ENCODE measurements around the gene TUBA4B. TPM values are rescaled to one million over a fixed set of nuclear protein-coding genes. Genes with fewer than 3 reads are reported as not detected.
A peak's percentile ranks its signal among the peaks of the same experiment; 100 is the strongest.

Gene TUBA4B
- total RNA-seq, 1 donor from 2014 or later = 3.5 TPM

GRCh38 chr2:219289537-219290361 is 36.7 kb downstream of the TUBA4B start:
- DNase-seq (no peak), ATAC-seq (peak; percentile 23 to 26)
- intact Hi-C loops (cut with DNase I) = no loop called here
- Histone ChIP-seq H3K27me3 (ENCODE audit: low read depth) (no peaks in the 10 kb centered on the region), H3K36me3 (peaks cover 17% of the 10 kb centered on the region), H3K4me1 (peaks cover 14% of the 10 kb centered on the region), H3K9me3 (no peaks in the 10 kb centered on the region), H3K4me3 (no peak overlapping the region), H3K27ac (no peak overlapping the region)
- TF ChIP-seq, protein P1, sequence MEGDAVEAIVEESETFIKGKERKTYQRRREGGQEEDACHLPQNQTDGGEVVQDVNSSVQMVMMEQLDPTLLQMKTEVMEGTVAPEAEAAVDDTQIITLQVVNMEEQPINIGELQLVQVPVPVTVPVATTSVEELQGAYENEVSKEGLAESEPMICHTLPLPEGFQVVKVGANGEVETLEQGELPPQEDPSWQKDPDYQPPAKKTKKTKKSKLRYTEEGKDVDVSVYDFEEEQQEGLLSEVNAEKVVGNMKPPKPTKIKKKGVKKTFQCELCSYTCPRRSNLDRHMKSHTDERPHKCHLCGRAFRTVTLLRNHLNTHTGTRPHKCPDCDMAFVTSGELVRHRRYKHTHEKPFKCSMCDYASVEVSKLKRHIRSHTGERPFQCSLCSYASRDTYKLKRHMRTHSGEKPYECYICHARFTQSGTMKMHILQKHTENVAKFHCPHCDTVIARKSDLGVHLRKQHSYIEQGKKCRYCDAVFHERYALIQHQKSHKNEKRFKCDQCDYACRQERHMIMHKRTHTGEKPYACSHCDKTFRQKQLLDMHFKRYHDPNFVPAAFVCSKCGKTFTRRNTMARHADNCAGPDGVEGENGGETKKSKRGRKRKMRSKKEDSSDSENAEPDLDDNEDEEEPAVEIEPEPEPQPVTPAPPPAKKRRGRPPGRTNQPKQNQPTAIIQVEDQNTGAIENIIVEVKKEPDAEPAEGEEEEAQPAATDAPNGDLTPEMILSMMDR (IDR thresholded peaks at IDR 0.05) = no peak

DNA sequence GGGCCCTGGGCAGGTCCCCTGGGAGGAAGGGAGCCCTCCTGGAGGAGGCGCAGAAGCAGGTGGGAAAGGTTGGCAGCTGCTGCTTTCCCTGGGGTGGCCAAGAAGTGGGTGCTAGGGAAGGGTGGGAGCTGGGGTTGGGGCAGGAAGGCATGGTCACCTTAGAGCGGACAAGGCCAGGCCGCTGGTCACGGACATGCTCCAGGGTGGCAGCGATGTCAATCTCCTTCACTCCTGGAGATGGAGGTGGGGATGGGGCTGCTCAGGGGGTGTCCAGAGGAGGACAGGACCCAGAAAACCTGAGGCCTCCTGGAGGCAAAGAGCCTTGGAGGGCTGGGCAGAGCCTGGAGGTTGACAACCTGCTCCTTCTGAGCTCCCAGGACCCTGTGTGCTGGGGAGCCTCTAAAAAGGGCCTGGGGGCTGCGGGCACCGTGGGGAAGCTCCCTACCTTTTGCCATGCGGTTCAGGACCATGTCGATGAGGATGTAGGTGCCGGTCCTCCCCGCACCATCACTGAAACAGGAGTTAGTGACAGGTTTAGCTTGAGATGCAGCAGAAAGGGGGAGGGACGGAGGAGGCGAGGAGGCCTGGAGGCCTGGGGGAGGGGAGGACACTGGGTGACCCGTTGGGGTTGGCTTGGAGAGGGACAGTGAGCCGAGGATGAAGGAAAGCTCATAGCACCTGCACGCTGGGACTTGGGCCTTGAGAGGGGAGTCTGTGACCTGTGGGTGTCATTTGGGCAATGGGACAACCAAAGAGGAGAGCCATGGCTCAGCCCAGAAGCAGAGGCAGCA is 37.5 kb downstream of the TUBA4B start:
- intact Hi-C loops (cut with DNase I) = no loop called here
- H3K9me3 ChIP-seq = no peaks in the 10 kb centered on the region
- no peak overlapping the region for H3K4me3 ChIP-seq
- no peak for DNase-seq
- H3K4me1 ChIP-seq = peaks cover 20% of the 10 kb centered on the region
- H3K27ac ChIP-seq = no peak overlapping the region
- ATAC-seq = no peak
- TF ChIP-seq, protein P1 (IDR thresholded peaks at IDR 0.05) = no peak
- no peaks in the 10 kb centered on the region for H3K27me3 ChIP-seq (ENCODE audit: low read depth)
- peaks cover 8% of the 10 kb centered on the region for H3K36me3 ChIP-seq

GRCh38 chr2:219291394-219291793 is 38.4 kb downstream of the TUBA4B start:
- intact Hi-C loops (cut with DNase I) = no loop called here
- no peak for DNase-seq

GRCh38 chr2:219291910-219292490 is 39.0 kb downstream of the TUBA4B start:
- intact Hi-C loops (cut with DNase I) = no loop called here
- Histone ChIP-seq H3K4me3 (no peak overlapping the region), H3K4me1 (peaks cover 20% of the 10 kb centered on the region)

More at GRCh38 chr2:219291394-219291793, 38.4 kb downstream of the TUBA4B start:
- ATAC-seq = no peak
- no peak overlapping the region for H3K27ac ChIP-seq
- H3K36me3 ChIP-seq = peaks cover 5% of the 10 kb centered on the region
- TF ChIP-seq, protein P1 (IDR thresholded peaks at IDR 0.05) = no peak
- peaks cover 20% of the 10 kb centered on the region for H3K4me1 ChIP-seq
- H3K4me3 ChIP-seq = no peak overlapping the region
- no peaks in the 10 kb centered on the region for H3K9me3 ChIP-seq
- no peaks in the 10 kb centered on the region for H3K27me3 ChIP-seq (ENCODE audit: low read depth)

GRCh38 chr2:219292616-219293015 is 39.6 kb downstream of the TUBA4B start:
- H3K36me3 ChIP-seq = no peaks in the 10 kb centered on the region
- no peak overlapping the region for H3K27ac ChIP-seq
- H3K27me3 ChIP-seq (ENCODE audit: low read depth) = no peaks in the 10 kb centered on the region
- no peaks in the 10 kb centered on the region for H3K9me3 ChIP-seq
- DNase-seq (no peak), ATAC-seq (no peak)
- intact Hi-C loops (cut with DNase I) = no loop called here
- peaks cover 20% of the 10 kb centered on the region for H3K4me1 ChIP-seq
- H3K4me3 ChIP-seq = no peak overlapping the region
- TF ChIP-seq, protein P1 (IDR thresholded peaks at IDR 0.05) = no peak

More at GRCh38 chr2:219291910-219292490, 39.0 kb downstream of the TUBA4B start:
- Histone ChIP-seq H3K27ac (no peak overlapping the region), H3K36me3 (no peaks in the 10 kb centered on the region), H3K27me3 (ENCODE audit: low read depth) (no peaks in the 10 kb centered on the region), H3K9me3 (no peaks in the 10 kb centered on the region)
- DNase-seq (no peak), ATAC-seq (no peak)
- TF ChIP-seq, protein P1 (IDR thresholded peaks at IDR 0.05) = no peak
